NT2/D1 (cell line): Measurements from ENCODE around the gene CRYBB2.

Source experiments
- SUZ12 ChIP-seq: IDR thresholded peaks from 2 replicates; pipeline ENCODE4 v1.6.1; 2011; ENCODE audit not compliant: insufficient read length, insufficient read depth; ENCODE audit errors: extremely low read depth
- YY1 ChIP-seq: IDR thresholded peaks from 2 replicates; pipeline ENCODE4 v1.6.1; 2011; ENCODE audit not compliant: insufficient read length, insufficient read depth
- ZNF274 ChIP-seq: IDR thresholded peaks from 2 replicates; pipeline ENCODE4 v1.6.1; 2011; ENCODE audit warnings: mild to moderate bottlenecking, low read depth, low read length

- TF ChIP-seq ZNF274 = no peak
- TF ChIP-seq YY1 = no peak
- TF ChIP-seq SUZ12 = no peak
These were observed 17.7 kb upstream of the CRYBB2 start for GRCh38 chr22:25201557-25202273.
